Inferior parietal cortex (tissue), 1 donor: ENCODE results near the gene C6orf52.

ENCODE experiments used
- DNase-seq: peaks from one replicate; pipeline ENCODE4 v3.0.0-alpha.2; 2016; ENCODE audit errors: extremely low spot score

Gene C6orf52

GRCh38 chr6:10655508-10656055 lies 38.8 kb downstream of the C6orf52 start:
- no peak for DNase-seq

GRCh38 chr6:10644225-10644624 lies 50.2 kb downstream of the C6orf52 start:
- no peak for DNase-seq

GRCh38 chr6:10643201-10643651 lies 51.2 kb downstream of the C6orf52 start:
- DNase-seq = no peak

- DNase-seq = no peak
Observed at GRCh38 chr6:10641528-10641927, 52.9 kb downstream of the C6orf52 start.

GRCh38 chr6:10640412-10640811 lies 54.0 kb downstream of the C6orf52 start:
- DNase-seq = no peak

- no peak for DNase-seq
Observed at GRCh38 chr6:10633216-10633615, 61.2 kb downstream of the C6orf52 start.

GRCh38 chr6:10630178-10630577 lies 64.2 kb downstream of the C6orf52 start:
- DNase-seq = no peak

- DNase-seq = no peak
Observed at GRCh38 chr6:10627800-10628199, 66.6 kb downstream of the C6orf52 start.

GRCh38 chr6:10626154-10626741 lies 68.2 kb downstream of the C6orf52 start:
- DNase-seq = no peak

GRCh38 chr6:10624836-10625235 lies 69.6 kb downstream of the C6orf52 start:
- no peak for DNase-seq

GRCh38 chr6:10621847-10622246 lies 72.6 kb downstream of the C6orf52 start:
- no peak for DNase-seq
